Uterus (tissue), 2 donors: ENCODE data around the gene EIF4EBP3.

Experiments used
- POLR2A ChIP-seq, 2 donors: fragments of 450-650 bp; IDR thresholded peaks; one replicate each; pipeline ENCODE4 v1.6.1; 2016; ENCODE audit warnings: antibody characterized with exemption in 2 of 2, mild to moderate bottlenecking in 1 of 2, moderate library complexity in 1 of 2
- TF ChIP-seq, protein P1 (sequence below), 4 experiments: fragments of 200-600 bp in 2 of 4; fragments of 450-650 bp in 2 of 4; sonication (generic) in 2 of 4; IDR thresholded peaks; one replicate each; pipeline ENCODE4 v1.5.1; 2016 to 2019; ENCODE audit warnings: antibody characterized with exemption in 4 of 4, mild to moderate bottlenecking in 2 of 4, moderate library complexity in 1 of 4

DNA sequence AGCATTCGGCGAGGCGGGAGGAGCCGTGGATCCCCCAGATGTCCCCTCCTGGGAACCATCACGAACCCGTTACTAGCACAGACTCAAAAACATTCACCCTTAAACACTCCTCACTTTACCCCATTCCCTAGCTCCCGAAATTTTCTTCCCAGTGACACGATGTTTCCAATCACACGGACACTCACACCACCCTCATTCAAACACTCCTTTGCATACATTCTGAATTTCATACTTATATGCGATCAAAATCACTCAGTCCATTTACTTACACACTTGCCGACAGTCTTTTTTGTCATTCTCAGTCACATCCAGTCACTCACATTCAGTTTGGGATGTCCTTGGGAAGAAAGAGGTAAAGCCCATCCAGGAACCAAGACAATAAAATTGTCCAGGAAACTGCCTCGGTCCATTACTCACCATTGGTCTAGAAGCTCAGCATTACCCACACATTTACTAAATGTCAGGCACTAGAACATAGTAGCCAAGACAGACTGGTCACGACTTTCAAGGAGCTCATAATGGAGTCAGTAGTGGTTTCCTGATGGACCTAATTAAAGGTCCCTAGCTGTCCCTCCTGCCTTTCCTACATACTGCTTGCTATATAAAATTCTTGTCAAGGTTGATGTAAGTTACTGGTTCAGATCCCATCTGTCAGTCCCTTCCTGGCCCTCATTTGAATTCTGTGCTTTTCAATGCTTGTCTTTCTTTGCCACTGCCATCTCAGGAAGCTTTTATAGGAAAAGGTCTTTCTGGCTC, 17.7 kb downstream of the EIF4EBP3 start:
- TF ChIP-seq, protein P1, sequence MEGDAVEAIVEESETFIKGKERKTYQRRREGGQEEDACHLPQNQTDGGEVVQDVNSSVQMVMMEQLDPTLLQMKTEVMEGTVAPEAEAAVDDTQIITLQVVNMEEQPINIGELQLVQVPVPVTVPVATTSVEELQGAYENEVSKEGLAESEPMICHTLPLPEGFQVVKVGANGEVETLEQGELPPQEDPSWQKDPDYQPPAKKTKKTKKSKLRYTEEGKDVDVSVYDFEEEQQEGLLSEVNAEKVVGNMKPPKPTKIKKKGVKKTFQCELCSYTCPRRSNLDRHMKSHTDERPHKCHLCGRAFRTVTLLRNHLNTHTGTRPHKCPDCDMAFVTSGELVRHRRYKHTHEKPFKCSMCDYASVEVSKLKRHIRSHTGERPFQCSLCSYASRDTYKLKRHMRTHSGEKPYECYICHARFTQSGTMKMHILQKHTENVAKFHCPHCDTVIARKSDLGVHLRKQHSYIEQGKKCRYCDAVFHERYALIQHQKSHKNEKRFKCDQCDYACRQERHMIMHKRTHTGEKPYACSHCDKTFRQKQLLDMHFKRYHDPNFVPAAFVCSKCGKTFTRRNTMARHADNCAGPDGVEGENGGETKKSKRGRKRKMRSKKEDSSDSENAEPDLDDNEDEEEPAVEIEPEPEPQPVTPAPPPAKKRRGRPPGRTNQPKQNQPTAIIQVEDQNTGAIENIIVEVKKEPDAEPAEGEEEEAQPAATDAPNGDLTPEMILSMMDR (IDR thresholded peaks at IDR 0.05): no peak
- TF ChIP-seq POLR2A (IDR thresholded peaks at IDR 0.05): no peak
